K562 (cell line): ENCODE data around the gene SERINC5. TPM values are rescaled to one million over a fixed set of nuclear protein-coding genes. Genes with fewer than 3 reads are reported as not detected.

Experiments
- BRF1 ChIP-seq: IDR thresholded peaks from 3 replicates; pipeline ENCODE4 v1.6.1; 2011; ENCODE audit warnings: borderline replicate concordance, mild to moderate bottlenecking; ENCODE audit not compliant: insufficient read length; ENCODE audit errors: extremely low read depth
- CUX1 ChIP-seq: fragments of 200-800 bp; sonication (Bioruptor generic); IDR thresholded peaks from 2 replicates; pipeline ENCODE4 v1.6.1; 2016; ENCODE audit warnings: missing genetic modification characterization, missing compliant biosample characterization
- EGR1 ChIP-seq: fragments of 450-650 bp; conservative IDR thresholded peaks from 2 replicates; pipeline ENCODE4 v1.6.1; 2017; ENCODE audit warnings: mild to moderate bottlenecking
- HDAC2 ChIP-seq: fragments of 450-650 bp; IDR thresholded peaks from 2 replicates; pipeline ENCODE4 v1.6.1; 2016; ENCODE audit warnings: mild to moderate bottlenecking
- NFE2L1 ChIP-seq: fragments of 450-650 bp; IDR thresholded peaks from 2 replicates; pipeline ENCODE4 v1.6.1; 2016; ENCODE audit warnings: missing genetic modification characterization, low read depth, mild to moderate bottlenecking, missing compliant biosample characterization, moderate library complexity, borderline replicate concordance
- polyA plus RNA-seq, 8 experiments: library from polyadenylated mRNA; depleted of rRNA in 4 of 8; stranded (reverse) in 5 of 8; unstranded in 3 of 8; fragments of >200 nt; fragmentation: Nextera tagmentation in 2 of 8; fragmentation: Illumina TruSeq in 1 of 8; extraction: Ambion mirVana in 2 of 8; extraction: Trizol in 1 of 8; gene quantifications; 2 replicates each; pipeline versions ENCODE4 v1.2.1 to v1.2.3, GENCODE V29; 2011 to 2014; ENCODE audit warnings: inconsistent platforms in 1 of 8, missing spikeins in 1 of 8
- total RNA-seq, 7 experiments: library from RNA; depleted of rRNA in 6 of 7; stranded (reverse); fragments of >200 nt in 6 of 7; fragmentation: Illumina TruSeq in 2 of 7; extraction: Trizol in 2 of 7; gene quantifications; 2 replicates each; pipeline versions ENCODE4 v1.2.1 to v1.2.3, GENCODE V29; 2011 to 2021; ENCODE audit warnings: low replicate concordance in 1 of 7
- TF ChIP-seq, protein P1 (sequence below): sonication (generic); formaldehyde crosslinking; IDR thresholded peaks from 2 replicates; pipeline ENCODE4 v1.8.1; 2023; ENCODE audit warnings: mild to moderate bottlenecking, missing genetic modification reagents
- TF ChIP-seq, protein P2 (sequence below): sonication (generic); formaldehyde crosslinking; IDR thresholded peaks from 2 replicates; pipeline ENCODE4 v1.8.0; 2023; ENCODE audit warnings: mild to moderate bottlenecking, missing genetic modification reagents

Gene SERINC5
- total and polyA plus RNA-seq, 9 of the 15 experiments (the other 6 are each of a cell fraction or from before 2014, with no cell fraction given): 1.4 to 7.9 (median 3.7) TPM

DNA sequence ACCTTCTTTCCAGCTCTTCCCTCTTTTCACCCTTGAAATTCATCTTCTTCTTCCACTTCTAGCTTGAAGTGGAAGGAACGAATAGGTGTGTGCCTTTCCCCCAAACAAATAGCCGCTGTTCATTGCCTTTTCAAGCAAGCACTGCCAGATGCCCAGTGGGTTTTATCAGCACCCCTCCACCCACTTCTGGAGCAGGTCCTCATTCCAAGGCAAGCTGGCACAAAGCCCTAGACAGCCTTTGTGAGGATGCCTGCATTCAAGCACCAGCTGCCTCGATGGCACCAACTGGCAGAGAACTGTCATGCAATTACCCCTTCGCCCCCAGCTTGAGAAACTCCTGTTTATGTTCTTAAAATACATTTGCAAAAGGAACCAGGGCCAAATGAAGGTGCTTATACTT is 36.5 kb downstream of the SERINC5 start (continued):
- TF ChIP-seq, protein P1, sequence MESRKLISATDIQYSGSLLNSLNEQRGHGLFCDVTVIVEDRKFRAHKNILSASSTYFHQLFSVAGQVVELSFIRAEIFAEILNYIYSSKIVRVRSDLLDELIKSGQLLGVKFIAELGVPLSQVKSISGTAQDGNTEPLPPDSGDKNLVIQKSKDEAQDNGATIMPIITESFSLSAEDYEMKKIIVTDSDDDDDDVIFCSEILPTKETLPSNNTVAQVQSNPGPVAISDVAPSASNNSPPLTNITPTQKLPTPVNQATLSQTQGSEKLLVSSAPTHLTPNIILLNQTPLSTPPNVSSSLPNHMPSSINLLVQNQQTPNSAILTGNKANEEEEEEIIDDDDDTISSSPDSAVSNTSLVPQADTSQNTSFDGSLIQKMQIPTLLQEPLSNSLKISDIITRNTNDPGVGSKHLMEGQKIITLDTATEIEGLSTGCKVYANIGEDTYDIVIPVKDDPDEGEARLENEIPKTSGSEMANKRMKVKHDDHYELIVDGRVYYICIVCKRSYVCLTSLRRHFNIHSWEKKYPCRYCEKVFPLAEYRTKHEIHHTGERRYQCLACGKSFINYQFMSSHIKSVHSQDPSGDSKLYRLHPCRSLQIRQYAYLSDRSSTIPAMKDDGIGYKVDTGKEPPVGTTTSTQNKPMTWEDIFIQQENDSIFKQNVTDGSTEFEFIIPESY: no peak
- TF ChIP-seq NFE2L1: no peak
- TF ChIP-seq, protein P2, sequence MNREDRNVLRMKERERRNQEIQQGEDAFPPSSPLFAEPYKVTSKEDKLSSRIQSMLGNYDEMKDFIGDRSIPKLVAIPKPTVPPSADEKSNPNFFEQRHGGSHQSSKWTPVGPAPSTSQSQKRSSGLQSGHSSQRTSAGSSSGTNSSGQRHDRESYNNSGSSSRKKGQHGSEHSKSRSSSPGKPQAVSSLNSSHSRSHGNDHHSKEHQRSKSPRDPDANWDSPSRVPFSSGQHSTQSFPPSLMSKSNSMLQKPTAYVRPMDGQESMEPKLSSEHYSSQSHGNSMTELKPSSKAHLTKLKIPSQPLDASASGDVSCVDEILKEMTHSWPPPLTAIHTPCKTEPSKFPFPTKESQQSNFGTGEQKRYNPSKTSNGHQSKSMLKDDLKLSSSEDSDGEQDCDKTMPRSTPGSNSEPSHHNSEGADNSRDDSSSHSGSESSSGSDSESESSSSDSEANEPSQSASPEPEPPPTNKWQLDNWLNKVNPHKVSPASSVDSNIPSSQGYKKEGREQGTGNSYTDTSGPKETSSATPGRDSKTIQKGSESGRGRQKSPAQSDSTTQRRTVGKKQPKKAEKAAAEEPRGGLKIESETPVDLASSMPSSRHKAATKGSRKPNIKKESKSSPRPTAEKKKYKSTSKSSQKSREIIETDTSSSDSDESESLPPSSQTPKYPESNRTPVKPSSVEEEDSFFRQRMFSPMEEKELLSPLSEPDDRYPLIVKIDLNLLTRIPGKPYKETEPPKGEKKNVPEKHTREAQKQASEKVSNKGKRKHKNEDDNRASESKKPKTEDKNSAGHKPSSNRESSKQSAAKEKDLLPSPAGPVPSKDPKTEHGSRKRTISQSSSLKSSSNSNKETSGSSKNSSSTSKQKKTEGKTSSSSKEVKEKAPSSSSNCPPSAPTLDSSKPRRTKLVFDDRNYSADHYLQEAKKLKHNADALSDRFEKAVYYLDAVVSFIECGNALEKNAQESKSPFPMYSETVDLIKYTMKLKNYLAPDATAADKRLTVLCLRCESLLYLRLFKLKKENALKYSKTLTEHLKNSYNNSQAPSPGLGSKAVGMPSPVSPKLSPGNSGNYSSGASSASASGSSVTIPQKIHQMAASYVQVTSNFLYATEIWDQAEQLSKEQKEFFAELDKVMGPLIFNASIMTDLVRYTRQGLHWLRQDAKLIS (CRISPR knock-in tag): no peak
- no peak for TF ChIP-seq BRF1
- TF ChIP-seq EGR1: no peak
- no peak for TF ChIP-seq HDAC2
- no peak for TF ChIP-seq CUX1 (CRISPR knock-in tag)
